Caco-2 (cell line): ENCODE measurements around the gene SPATS1. TPM values are rescaled to one million over a fixed set of nuclear protein-coding genes. Genes with fewer than 3 reads are reported as not detected.

ENCODE experiments used
- BruUV-seq: library from RNA; stranded (reverse); fragments of 400-500 nt; replicated peaks from 2 replicates; lab custom pipeline; 2021; lab: Mats Ljungman, UMichigan
- CTCF ChIA-PET: fragments of 300-600 bp; sonication (Branson Sonifier 250); formaldehyde crosslinking; loops from one replicate; lab custom pipeline; 2022; ENCODE audit warnings: antibody characterized with exemption; lab: Charles Lee
- POLR2A ChIA-PET: fragments of 300-600 bp; sonication (Branson Sonifier 250); formaldehyde crosslinking; loops from one replicate; lab custom pipeline; 2022; ENCODE audit warnings: antibody characterized with exemption; lab: Charles Lee
- DNase-seq, 2 experiments: peaks; one replicate each; pipeline versions ENCODE4 v3.0.0 to v3.0.0-alpha.2; 2020 to 2022
- H3K27me3 ChIP-seq: replicated peaks from 2 replicates; pipeline ENCODE4 v1.6.0; 2011; ENCODE audit warnings: low read length; ENCODE audit not compliant: control insufficient read depth, insufficient read depth
- H3K36me3 ChIP-seq: 2 replicates; pipeline ENCODE4 v1.5.1; 2011; ENCODE audit warnings: low read length; ENCODE audit not compliant: control insufficient read depth, insufficient read depth
- H3K4me1 ChIP-seq: fragments of 250-450 bp; sonication (Bioruptor Pico); 2 replicates; pipeline ENCODE4 v1.5.1; 2020; ENCODE audit warnings: mild to moderate bottlenecking
- H3K4me3 ChIP-seq: 2 replicates; pipeline ENCODE4 v1.5.1; 2011; ENCODE audit warnings: low read depth, mild to moderate bottlenecking, control low read depth, low read length
- H3K9me3 ChIP-seq: fragments of 250-450 bp; sonication (Bioruptor Pico); 2 replicates; pipeline ENCODE4 v1.5.1; 2020; ENCODE audit warnings: mild to moderate bottlenecking, moderate library complexity
- H3K27ac Mint-ChIP-seq: one replicate; pipeline ENCODE4 v1.8.0; 2022; ENCODE audit warnings: mixed read lengths; ENCODE audit not compliant: unreplicated experiment
- H3K27me3 Mint-ChIP-seq: one replicate; pipeline ENCODE4 v1.8.0; 2022; ENCODE audit warnings: mixed read lengths; ENCODE audit not compliant: insufficient read depth, unreplicated experiment
- H3K36me3 Mint-ChIP-seq: one replicate; pipeline ENCODE4 v1.8.0; 2022; ENCODE audit warnings: mild to moderate bottlenecking, mixed read lengths; ENCODE audit not compliant: insufficient read depth, unreplicated experiment
- H3K4me1 Mint-ChIP-seq: one replicate; pipeline ENCODE4 v1.8.0; 2022; ENCODE audit warnings: low read depth, mixed read lengths; ENCODE audit not compliant: unreplicated experiment
- H3K4me3 Mint-ChIP-seq: one replicate; pipeline ENCODE4 v1.8.0; 2022; ENCODE audit warnings: mild to moderate bottlenecking, moderate library complexity, mixed read lengths; ENCODE audit not compliant: unreplicated experiment
- H3K9me3 Mint-ChIP-seq: one replicate; pipeline ENCODE4 v1.8.0; 2022; ENCODE audit warnings: mixed read lengths; ENCODE audit not compliant: unreplicated experiment
- CTCF ChIP-seq, 2 experiments: fragments of 200-600 bp in 1 of 2; IDR thresholded peaks; 1 replicate in 1 of 2; 2 replicates in 1 of 2; pipeline versions ENCODE4 v1.5.1 to v1.8.0; 2011 to 2022; ENCODE audit warnings: antibody characterized with exemption in 1 of 2, control low read depth in 1 of 2, inconsistent platforms in 1 of 2, low read depth in 1 of 2, low read length in 1 of 2, mild to moderate bottlenecking in 1 of 2, moderate library complexity in 1 of 2; ENCODE audit not compliant: insufficient read depth in 1 of 2, severe bottlenecking in 1 of 2, unreplicated experiment in 1 of 2
- intact Hi-C: fragments of 100-400 bp; cut with micrococcal nuclease; formaldehyde crosslinking; loops from one replicate; pipeline ENCODE4 v1.10.0; 2022; ENCODE audit not compliant: unreplicated experiment
- total RNA-seq: library from RNA; stranded (reverse); gene quantifications from 2 replicates; pipeline ENCODE4 v1.2.3, GENCODE V29; 2022

SPATS1 gene
- total RNA-seq, 1 experiment from 2014 or later = not detected

- ChIA-PET CTCF (no interaction called here), POLR2A (no interaction called here)
- Histone ChIP-seq H3K4me3 (no peak overlapping the region), H3K9me3 (no peaks in the 10 kb centered on the region), H3K4me1 (no peaks in the 10 kb centered on the region), H3K36me3 (no peaks in the 10 kb centered on the region), H3K27me3 (no peaks in the 10 kb centered on the region)
- Mint-ChIP-seq H3K9me3 (no peaks in the 10 kb centered on the region), H3K4me1 (no peaks in the 10 kb centered on the region), H3K36me3 (no peaks in the 10 kb centered on the region), H3K4me3 (no peak overlapping the region), H3K27ac (no peak overlapping the region), H3K27me3 (peaks cover 7% of the 10 kb centered on the region)
- intact Hi-C loops = no loop called here
- no peak for DNase-seq
- BruUV-seq = no TSS peak
- no peak for TF ChIP-seq CTCF (IDR thresholded peaks at IDR 0.05; ENCODE audit: insufficient read depth in 1 of 2, low read depth in 1 of 2, low read length in 1 of 2, severe bottlenecking in 1 of 2, unreplicated experiment in 1 of 2)
Measured at GRCh38 chr6:44329858-44330257, 12.6 kb upstream of the SPATS1 start.

GRCh38 chr6:44332585-44332984 lies 9.9 kb upstream of the SPATS1 start:
- Mint-ChIP-seq H3K27ac (no peak overlapping the region), H3K9me3 (no peaks in the 10 kb centered on the region), H3K4me3 (no peak overlapping the region), H3K27me3 (peaks cover 10% of the 10 kb centered on the region), H3K36me3 (no peaks in the 10 kb centered on the region), H3K4me1 (no peaks in the 10 kb centered on the region)
- ChIA-PET CTCF (no interaction called here), POLR2A (no interaction called here)
- Histone ChIP-seq H3K27me3 (no peaks in the 10 kb centered on the region), H3K9me3 (no peaks in the 10 kb centered on the region), H3K36me3 (no peaks in the 10 kb centered on the region), H3K4me1 (no peaks in the 10 kb centered on the region), H3K4me3 (no peak overlapping the region)
- TF ChIP-seq CTCF (IDR thresholded peaks at IDR 0.05; ENCODE audit: insufficient read depth in 1 of 2, low read depth in 1 of 2, low read length in 1 of 2, severe bottlenecking in 1 of 2, unreplicated experiment in 1 of 2) = no peak
- no peak for DNase-seq
- intact Hi-C loops = no loop called here
- no TSS peak for BruUV-seq

- no TSS peak for BruUV-seq
- intact Hi-C loops = no loop called here
- no peaks in the 10 kb centered on the region for H3K27me3 ChIP-seq
- no peak overlapping the region for H3K4me3 ChIP-seq
- no peaks in the 10 kb centered on the region for H3K36me3 ChIP-seq
- ChIA-PET CTCF (no interaction called here), POLR2A (no interaction called here)
- Mint-ChIP-seq H3K9me3 (no peaks in the 10 kb centered on the region), H3K36me3 (no peaks in the 10 kb centered on the region), H3K4me1 (no peaks in the 10 kb centered on the region), H3K4me3 (no peak overlapping the region), H3K27ac (no peak overlapping the region), H3K27me3 (peaks cover 10% of the 10 kb centered on the region)
- no peaks in the 10 kb centered on the region for H3K9me3 ChIP-seq
- TF ChIP-seq CTCF (IDR thresholded peaks at IDR 0.05; ENCODE audit: insufficient read depth in 1 of 2, low read depth in 1 of 2, low read length in 1 of 2, severe bottlenecking in 1 of 2, unreplicated experiment in 1 of 2) = no peak
- no peak for DNase-seq
- no peaks in the 10 kb centered on the region for H3K4me1 ChIP-seq
Measured at GRCh38 chr6:44333273-44333919, 9.1 kb upstream of the SPATS1 start.
